GM19468 (cell line): ENCODE results near the gene NCOA7.
"Not testable (repeated sequence)": the region's sequence is repeated elsewhere in the genome, so short reads cannot be mapped to it uniquely, and the experiment has no call there.

Experiments
- ATAC-seq: cut with Tn5 transposase; IDR thresholded peaks from one replicate; pipeline ENCODE4 v1.9.1; 2021; ENCODE audit warnings: mild to moderate bottlenecking, moderate library complexity, moderate number of reproducible peaks; ENCODE audit not compliant: unreplicated experiment; ENCODE audit errors: extremely low read depth

Gene NCOA7

GRCh38 chr6:125791151-125791819 is 525 bp downstream of the NCOA7 start:
- no peak for ATAC-seq

GRCh38 chr6:125791820-125792165 is 1.0 kb downstream of the NCOA7 start:
- ATAC-seq = no peak

- ATAC-seq = no peak
These were observed 1.4 kb downstream of the NCOA7 start for GRCh38 chr6:125792172-125792571.

GRCh38 chr6:125792680-125793079 is 1.9 kb downstream of the NCOA7 start:
- ATAC-seq = no peak

GRCh38 chr6:125793280-125793679 is 2.5 kb downstream of the NCOA7 start:
- no peak for ATAC-seq

GRCh38 chr6:125793863-125794262 is 3.1 kb downstream of the NCOA7 start:
- ATAC-seq = no peak

- ATAC-seq = no peak
These were observed 3.8 kb downstream of the NCOA7 start for GRCh38 chr6:125794342-125795137.

GRCh38 chr6:125795301-125795700 is 4.5 kb downstream of the NCOA7 start:
- ATAC-seq = no peak

- ATAC-seq = no peak
These were observed 6.5 kb downstream of the NCOA7 start for GRCh38 chr6:125797120-125797885.

- ATAC-seq = no peak
These were observed 7.2 kb downstream of the NCOA7 start for GRCh38 chr6:125797886-125798444.

GRCh38 chr6:125798734-125799508 is 8.2 kb downstream of the NCOA7 start:
- ATAC-seq = peak; percentile 91

GRCh38 chr6:125802383-125802782 is 11.6 kb downstream of the NCOA7 start:
- ATAC-seq = no peak

GRCh38 chr6:125802943-125803377 is 12.2 kb downstream of the NCOA7 start:
- ATAC-seq = no peak

- ATAC-seq = peak; percentile 27
These were observed 13.5 kb downstream of the NCOA7 start for GRCh38 chr6:125804264-125804663.

GRCh38 chr6:125804866-125805425 is 14.2 kb downstream of the NCOA7 start:
- ATAC-seq = not testable (repeated sequence)

GRCh38 chr6:125806813-125807212 is 16.1 kb downstream of the NCOA7 start:
- no peak for ATAC-seq

GRCh38 chr6:125807293-125807692 is 16.5 kb downstream of the NCOA7 start:
- no peak for ATAC-seq

- no peak for ATAC-seq
These were observed 17.3 kb downstream of the NCOA7 start for GRCh38 chr6:125808060-125808459.

- ATAC-seq = no peak
These were observed 17.8 kb downstream of the NCOA7 start for GRCh38 chr6:125808591-125808990.
